ENCODE measurements around the gene KIF26B.
A peak's percentile ranks its signal among the peaks of the same experiment; 100 is the strongest.

The KIF26B gene

DNA sequence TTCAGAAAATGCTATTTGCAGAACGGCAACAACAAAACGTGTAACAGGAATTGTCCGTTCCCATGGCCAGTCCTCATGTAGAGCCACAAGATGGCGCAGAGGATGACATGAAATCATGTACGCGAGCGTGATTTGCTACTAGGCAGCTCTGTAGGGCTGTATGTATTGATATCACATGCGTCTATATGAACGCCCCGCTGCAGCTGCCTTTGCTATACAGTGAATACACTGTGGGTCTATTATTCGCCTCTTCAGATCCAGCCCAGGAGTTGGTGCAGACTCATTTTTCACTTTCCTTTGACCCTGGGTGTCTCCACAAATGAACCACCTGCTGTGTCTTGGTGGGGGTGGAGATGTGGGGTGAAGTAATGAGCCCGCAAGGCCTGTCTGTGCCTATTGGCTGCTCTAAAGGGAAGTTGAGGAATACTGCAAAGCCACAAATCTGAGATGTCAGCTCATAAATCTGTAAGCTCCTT is 361.5 kb downstream of the KIF26B start:
- DNase-seq = peak; percentile 36

DNA sequence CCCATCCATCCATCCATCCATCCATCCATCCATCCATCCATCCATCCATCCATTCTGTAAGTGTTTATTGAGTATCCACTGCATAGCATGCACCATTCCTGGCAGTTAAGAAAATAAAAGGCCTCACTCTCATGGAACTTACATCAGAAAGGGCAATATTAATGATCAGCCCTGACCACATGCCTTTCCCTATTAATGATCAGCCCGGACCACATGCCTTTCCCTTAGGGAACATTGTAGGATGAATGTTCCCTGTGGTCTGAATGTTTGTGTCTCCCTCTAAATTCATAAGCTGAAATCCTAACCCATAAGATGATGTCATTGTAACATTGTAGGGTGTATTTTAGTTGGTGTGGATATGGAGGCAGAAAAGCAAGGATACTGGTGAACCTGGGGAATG is 365.8 kb downstream of the KIF26B start:
- DNase-seq = no peak

DNA sequence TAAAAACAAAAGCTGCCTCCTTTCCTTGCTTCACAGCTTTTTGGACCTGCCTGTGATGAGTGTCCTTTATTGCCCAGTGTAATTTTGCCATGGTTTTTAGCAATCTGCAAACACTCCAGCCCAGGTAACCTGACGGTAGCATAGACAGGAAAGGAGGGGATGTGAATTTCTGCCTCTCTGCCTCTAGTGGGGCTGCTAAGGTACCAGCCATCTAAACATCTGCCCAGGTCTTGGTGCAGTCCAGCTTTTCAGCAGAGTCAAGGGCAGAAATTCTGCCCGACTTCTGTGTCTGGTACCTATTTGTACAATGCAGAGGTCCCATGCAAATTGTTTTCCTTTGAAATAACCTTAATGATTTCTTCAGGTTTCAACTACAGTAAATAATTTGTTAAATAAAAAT is 371.4 kb downstream of the KIF26B start:
- no peak for DNase-seq

DNA sequence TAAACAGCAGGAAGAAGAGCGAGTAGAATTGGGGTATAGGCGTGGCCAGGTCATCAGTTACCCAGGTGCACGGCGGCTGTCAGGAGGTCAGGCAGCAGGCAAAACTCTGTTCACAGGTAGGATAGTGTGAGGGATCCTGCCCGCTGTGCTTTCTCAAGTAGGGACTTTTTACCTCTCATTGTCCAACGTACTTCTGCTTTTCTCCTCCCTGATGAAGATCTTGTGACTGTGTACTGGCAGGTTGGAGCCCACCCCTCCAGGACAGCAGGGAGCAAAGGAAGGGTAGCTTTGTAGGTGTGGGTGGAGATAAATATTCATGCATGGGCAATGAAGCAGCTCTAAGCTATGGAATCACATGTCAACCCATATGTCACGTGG is 373.5 kb downstream of the KIF26B start:
- no peak for DNase-seq

DNA sequence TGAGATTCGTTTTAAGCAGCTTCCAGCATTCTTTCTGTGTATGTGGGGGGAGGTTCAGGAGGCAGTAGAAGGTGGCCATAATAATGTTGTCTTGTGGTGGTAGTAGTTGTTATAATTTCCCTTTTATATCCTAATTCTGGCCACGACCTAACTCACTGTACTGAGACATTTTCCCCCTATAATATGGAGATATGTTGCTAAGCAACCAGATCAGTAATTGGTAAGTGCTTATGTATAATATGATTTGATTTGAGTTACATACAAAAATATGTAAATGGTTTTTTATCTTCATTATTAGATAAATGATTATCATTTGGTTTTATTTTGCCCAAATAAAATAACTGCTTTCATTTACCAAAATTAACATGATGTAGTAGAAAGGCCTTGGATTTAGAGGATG is 376.2 kb downstream of the KIF26B start:
- no peak for DNase-seq

DNA sequence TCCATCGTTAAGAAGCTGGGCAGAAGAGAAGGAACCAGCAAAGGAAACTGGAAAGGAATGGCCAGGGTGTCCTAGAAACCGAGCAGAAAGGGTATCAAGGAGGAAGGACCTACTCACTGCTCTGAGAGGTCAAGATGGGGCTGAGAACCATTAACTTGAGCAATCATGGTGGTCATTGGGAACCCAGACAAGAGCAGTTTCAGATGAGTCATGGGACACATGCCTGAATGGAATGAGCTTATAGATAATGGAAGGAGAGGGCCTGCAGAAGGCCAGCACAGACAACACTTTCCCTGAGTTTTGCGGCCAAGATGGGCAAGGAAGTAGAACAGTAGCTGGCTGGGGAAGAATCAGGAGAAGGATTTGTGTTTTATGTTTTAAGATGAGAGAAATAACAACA is 383.2 kb downstream of the KIF26B start:
- peak; percentile 20 for DNase-seq

DNA sequence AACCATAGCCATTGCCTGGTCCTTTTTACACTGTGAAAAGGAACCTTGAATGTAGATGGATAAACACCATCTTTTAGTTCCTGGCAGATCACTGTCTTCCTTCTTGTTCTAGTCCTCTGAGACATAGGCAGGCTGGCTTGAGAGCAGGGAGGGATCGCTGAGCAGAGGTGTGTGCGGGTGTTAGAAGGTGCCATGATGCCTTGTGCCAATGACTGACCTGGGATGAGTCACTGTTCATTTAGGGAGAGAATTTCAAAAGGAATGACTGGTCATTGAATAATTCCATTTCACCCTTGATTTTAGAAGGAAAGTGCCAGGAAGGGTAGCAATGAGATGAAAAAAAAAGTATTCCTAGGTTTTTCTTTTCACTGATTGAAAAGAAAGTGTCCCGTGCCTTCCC is 383.9 kb downstream of the KIF26B start:
- DNase-seq = no peak

DNA sequence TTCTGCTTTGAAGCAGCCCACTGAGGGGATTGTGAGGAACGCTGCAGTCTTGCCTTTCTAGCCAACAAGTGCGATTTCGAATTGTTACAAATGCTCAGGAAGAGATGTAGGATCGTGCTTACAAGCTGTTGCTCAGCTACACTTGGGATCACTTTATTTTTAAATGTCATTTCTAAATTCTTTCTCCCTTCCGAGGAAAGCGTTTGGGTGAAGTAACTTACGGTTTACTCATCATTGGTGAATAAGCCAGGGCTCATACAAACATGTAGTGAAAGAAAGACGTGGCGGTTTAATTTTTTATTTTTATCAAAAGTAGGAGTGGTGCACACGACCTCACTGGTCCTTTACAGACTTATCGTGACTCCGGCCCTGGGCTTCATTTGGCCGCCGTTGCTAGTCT is 386.6 kb downstream of the KIF26B start:
- no peak for DNase-seq

DNA sequence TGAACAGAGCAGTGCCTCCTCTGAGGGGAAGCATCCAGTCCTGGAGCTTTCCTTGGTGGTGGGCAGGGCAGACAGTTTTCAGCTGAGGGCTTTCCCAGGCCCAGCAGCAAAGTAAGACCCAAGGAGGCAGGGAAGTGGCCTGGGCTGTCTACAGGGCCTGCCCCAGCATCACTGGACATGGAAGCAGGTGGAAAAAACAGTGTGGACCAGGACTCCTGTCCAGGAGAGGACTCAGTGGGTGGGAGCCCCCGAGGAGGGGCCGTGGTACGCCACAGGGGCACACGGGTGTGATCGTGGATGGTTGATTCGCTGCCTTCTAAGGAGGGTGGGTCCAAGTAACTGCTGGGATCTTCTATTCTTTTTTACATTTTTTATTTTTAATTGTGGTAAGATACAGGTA is 387.6 kb downstream of the KIF26B start:
- DNase-seq = no peak

DNA sequence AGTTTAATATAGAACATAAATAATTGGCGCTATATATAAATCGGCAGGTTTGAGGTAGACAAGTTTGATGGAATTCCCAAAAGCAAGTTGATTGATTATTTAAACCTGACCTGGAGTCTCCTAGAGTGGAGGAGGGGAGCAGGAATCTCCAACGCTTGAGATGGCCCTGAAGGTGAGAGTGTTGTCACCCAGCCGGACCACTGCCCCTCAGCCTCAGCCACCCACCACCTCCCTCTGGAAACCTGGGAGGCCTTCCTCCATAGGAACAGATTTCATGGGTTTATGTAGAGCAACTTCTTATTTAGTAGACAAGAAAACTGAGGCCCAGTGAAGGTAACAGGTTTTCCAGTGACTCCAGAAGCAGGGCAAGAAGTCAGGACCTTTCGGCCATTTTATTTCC is 389.5 kb downstream of the KIF26B start:
- DNase-seq = no peak

DNA sequence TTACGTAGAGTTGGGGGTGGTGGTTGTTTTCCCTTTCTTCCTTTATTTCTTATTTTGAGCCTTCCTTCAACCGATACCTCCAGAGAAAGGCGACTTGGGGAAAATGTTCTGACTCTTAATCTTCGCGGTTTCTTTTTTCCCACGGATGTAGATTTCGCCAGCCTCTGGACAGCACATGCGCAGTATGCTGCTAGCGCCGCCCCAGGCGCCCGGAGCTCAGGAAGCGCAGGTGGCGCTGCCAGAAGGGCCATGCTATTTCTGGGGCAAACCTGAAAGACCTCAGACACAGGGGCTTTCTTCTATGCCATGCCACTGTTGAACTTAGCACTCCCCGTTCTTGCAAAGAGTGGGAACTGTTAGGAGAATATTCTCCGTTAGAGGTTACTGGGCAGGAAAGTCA is 392.1 kb downstream of the KIF26B start:
- DNase-seq = no peak

DNA sequence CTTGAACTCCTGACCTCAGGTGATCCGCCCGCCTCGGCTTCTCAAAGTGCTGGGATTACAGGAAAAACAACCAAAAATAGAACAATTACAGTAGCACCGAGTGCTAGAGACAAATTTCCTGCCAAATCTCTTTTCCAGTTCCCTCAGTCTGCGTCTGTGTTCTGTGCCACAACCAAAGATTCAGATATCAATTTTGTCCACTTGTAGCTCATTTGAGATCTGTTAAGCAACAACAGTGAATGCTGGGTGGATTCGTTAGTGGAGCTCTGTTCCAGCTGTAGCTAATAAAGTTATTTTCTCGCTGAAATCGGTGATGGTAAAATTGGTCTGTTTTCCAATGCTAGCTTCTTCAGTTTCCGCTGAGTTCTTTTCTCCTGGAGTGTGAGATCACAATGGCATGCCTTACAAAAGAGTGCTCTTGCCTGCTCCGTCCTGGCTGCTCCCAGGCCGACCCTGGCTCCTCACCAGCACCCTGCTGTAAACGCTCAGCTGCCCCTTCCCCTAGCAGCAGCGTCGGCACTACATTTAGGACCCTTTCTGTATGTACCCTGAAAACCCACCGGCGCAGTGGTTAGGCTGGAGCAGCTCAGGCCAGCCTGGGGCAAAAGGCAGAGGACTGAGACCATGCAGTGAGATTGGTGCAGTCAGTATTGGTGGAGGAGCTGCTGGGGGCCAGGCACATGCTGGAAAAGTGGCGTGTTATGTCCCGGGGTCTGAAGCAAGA is 395.4 kb downstream of the KIF26B start:
- no peak for DNase-seq

DNA sequence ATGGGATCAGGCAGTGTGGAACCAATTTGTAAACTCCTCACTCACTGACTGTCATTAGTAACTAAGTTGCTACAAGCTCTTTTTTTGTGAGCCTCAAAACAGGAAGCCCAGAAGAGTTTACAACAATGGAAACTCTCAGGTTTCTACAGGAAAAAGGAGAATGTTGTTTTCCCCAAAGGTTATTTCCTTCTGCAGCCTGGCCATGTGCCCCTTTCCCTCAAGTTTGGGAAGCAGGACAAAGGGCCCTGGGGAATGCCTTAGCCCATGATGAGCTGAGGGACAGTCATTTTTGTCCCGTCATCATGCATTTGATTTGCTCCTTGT is 395.9 kb downstream of the KIF26B start:
- no peak for DNase-seq

DNA sequence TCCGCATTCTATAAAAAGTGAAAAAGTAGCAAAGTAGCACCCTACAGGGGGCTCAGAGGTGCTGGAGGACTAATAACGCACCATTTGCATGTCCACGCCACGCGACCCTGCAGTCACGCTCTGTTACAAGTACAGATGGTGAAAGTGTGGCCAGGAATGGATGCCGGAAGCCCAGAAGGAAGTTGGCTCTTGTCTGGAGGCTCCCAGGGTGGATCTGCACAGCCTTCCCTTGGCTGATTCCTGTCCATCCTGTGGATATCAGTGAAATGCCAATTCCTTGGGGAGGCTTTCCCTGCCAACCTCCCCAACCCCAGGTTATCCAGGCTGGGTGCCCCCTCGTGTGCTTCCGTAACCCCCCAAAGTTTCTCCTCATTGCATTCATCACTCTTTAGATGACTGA is 396.8 kb downstream of the KIF26B start:
- DNase-seq = no peak

DNA sequence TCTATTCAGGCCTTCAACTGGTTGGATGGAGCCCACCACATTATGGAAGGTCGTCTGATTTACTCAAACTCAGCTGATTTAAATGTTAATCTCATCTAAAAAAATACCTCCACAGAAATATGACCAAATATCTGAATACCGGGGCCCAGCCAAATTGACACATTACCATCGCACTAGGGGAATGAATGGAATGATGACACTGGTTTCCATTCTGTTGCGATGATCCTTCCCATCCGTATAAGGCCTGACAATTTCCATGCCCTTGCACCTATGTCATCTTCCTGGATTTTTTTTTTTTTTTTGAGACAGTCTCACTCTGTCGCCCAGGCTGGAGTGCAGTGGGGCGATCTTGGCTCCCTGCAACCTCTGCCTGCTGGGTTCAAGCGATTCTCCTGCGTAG is 397.5 kb downstream of the KIF26B start:
- DNase-seq = peak; percentile 70

DNA sequence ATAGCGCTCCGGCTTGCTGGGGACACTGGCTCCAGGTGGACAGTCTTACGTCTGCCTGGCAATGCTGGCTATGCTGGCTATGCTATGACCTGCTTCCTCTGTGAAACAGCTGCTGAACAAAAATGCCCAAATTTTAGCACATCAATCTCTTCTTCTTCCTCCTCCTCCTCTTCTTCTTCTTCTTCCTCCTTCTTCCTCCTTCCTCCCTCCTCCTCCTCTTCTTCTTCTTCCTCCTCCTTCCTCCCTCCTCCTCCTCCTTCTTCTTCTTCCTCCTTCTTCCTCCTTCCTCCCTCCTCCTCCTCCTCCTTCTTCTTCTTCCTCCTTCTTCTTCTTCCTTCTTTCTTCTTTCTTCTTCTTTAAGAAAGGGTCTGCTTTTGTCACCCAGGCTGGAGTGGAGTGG is 401.3 kb downstream of the KIF26B start:
- no peak for DNase-seq

DNA sequence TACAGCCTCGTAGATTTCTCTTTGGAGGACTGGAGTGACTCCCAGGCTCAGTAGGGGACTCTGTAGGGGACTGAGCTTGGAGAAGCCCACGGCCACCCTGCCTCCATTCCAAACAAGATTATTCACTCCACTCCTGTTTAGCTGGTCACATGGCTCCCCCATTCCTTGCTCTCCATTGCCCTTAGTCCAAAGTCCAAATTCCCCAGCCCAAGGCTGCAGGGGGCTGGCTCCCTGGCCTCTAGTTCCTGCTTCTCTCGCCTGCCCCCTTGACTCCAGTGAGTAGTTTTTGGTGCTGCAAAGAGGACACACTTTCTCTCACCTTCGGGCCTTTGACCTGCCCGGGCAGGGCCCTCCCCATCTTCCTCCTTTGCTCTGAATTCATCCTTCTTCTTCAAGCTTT is 403.3 kb downstream of the KIF26B start:
- DNase-seq = no peak

DNA sequence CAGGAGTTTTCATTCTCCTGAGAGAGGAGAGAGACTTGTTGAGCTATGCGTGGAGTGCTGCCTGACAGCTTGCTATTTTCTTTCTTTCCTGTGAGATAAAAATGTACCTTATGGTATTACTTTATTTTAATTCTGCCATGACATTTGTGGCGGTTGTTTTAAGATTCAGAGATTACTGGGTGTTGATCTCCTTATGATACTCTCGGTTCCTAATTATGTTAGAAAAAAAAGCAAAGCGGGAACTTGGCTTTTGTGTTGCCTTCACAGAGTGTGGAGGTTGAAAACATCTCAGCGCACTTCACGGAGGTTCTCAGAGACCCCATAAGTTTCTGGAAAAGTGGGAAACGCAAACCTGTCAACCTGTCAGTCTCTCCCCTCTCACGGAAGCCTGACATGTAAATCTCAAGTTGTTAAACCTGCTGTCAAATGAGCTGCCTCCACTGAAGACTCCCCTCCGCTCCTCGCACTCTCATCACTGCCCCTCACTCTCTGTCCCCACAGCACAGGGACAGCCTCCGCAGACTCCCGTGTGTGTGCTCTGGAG is 405.6 kb downstream of the KIF26B start:
- no peak for DNase-seq

DNA sequence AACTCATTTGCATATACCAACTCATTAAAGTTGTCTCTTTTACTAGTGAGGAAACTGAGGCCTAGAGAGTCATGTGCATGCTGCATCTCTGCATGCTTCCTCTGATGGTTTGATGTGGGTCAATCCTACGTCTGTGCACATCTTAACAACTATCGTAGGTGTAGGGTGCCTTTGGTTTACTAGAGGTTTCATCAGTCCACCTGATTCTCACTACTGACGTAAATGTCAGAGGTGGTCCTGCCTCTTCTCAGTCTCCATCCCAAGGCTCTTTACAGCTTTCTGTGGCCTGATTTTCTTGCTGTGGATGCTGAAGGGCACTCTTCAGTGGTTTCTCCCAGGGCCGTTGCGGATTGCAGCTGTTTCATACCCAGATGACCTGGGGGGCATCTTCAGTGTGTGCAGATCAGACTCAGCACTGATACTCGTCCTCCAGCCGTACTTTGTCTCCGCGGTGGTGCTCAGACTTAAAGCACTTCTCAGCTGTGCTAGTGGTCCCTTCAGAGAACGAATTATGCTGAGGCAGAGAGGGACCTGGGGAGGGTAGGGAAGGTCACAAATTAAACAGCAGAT is 407.0 kb downstream of the KIF26B start:
- no peak for DNase-seq

DNA sequence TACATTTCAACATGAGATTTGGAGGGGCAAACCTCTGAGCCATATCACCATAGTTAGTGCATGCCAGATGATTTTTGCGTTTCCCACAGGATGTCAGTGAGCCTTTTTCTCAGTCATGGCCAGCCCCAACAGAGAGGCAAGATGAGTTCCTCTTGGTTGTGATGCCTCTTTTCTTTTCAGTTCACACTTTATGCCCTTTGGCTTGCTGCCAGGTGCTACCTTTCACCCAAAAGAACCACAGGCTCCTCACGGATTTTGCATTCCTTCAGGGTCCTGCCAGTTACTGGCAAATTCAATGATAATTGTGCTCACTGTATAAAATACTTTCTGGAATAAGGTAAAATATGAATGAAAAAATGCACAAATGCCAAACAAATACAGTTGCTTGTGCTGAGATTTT is 411.3 kb downstream of the KIF26B start:
- DNase-seq = no peak

DNA sequence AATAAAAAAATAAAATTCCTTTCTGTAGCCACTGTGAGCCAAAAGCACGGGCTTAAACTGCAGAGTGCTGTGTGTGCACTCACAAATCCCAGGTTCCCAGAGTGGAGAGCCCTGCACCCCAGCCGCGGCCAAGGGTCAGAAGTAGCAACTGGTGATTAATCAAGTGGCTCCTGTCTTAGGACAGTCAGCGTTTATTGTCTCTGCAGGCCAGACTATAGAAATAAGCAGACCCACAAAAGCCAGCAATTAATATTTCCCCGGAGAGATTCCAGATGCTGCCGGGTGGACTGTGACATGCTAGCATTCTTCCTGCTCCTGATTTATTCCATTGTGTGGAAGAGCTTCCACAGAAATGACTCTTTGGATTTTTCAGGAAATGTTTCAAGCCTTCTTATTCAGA is 412.2 kb downstream of the KIF26B start:
- peak; percentile 27 for DNase-seq

DNA sequence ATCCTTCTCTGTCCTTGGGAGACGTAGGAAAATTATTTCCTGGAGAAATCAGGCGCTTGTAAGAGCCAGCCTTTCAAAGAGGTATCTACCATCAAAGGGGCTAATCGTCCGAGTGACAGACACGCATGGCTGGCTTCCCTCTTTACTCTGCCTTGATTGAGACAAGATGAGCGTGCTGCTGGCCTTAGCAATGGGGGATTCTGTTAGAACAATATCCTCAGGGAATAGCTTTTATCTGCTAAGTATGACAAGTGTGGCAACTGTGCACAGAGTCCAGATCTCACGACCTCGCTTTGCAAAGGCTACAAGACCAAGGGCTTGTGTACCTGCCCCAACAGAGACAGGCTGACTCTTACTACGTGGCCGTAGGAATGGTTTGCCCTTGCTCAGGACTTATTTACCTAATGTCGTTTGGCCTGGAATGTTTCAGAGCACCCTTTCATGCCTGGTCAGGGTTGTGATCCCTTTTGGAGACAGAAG is 417.1 kb downstream of the KIF26B start:
- no peak for DNase-seq

DNA sequence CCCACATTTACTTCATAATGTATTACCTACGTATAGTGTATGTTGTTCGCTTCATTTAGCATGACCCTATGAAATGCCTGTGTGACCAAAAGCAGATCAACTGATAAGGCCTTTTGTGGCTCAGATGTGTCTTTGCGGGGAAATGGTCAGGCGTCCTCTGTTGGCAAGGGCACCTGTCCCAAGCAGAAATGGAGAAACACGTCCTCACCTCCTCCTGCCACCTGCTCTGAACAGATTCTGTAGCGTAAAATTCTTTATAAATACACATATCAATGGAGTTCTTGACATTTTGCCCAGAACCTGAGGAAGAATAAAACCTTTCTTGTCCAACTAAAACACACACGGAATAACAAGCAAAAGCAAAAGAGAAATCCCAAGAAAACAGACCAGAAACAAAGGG is 417.9 kb downstream of the KIF26B start:
- DNase-seq = no peak

DNA sequence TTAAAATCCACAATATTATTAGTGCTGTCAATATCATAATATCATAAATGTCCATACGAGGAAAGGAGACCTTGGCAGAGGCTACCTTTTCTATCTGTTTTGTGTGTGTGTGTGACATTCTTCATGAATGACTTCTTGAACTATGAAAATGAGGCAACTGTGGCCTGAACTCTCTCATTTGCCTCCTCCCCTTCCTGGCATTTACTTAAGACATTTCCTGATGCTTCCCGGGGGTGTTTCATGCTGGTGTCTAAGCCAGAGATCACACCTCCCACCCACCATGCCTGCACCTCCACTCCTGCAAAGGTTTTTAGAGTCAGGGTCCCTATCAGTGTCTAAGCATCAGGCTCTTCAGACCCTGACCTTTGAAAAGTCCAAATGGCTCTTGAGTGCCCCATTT is 420.9 kb downstream of the KIF26B start:
- DNase-seq = peak; percentile 35

DNA sequence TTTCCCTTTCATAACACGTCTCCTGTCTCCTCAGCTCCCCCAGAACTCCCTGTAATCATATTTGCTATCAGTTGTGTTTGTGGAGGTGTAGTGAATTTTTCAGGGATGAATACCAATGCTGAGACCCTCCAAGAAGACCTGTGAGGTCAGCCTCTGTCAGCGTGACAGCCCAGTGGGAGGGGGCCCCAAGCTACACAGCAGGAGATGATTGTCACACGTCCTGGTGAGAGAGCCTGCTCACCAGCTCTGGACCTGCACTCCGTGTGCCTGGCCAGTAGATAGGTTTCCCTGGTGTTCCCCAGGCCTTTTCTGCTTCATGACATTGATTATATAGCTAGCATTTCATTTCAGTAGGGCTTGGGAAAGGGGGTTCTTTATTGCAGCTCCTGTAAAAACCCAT is 421.5 kb downstream of the KIF26B start:
- DNase-seq = no peak
